KOPT-K1 (cell line): ENCODE data around the gene SOCS7.
"Not testable (repeated sequence)": the region's sequence is repeated elsewhere in the genome, so short reads cannot be mapped to it uniquely, and the experiment has no call there.

Source experiments
- H3K27ac ChIP-seq: fragments of 200-600 bp; sonication (generic); 2 replicates; pipeline ENCODE4 v1.5.1; 2016; ENCODE audit warnings: antibody characterized with exemption, mild to moderate bottlenecking, low read depth, low read length; ENCODE audit not compliant: poor library complexity, severe bottlenecking
- H3K36me3 ChIP-seq: fragments of 200-600 bp; sonication (generic); 2 replicates; pipeline ENCODE4 v1.5.1; 2017; ENCODE audit warnings: antibody characterized with exemption, mild to moderate bottlenecking, low read length, moderate library complexity; ENCODE audit not compliant: insufficient read depth
- H3K9me3 ChIP-seq: fragments of 200-600 bp; sonication (generic); 2 replicates; pipeline ENCODE4 v1.5.1; 2017; ENCODE audit warnings: antibody characterized with exemption, low read length, mild to moderate bottlenecking; ENCODE audit not compliant: insufficient read depth, poor library complexity, severe bottlenecking

Gene SOCS7

DNA sequence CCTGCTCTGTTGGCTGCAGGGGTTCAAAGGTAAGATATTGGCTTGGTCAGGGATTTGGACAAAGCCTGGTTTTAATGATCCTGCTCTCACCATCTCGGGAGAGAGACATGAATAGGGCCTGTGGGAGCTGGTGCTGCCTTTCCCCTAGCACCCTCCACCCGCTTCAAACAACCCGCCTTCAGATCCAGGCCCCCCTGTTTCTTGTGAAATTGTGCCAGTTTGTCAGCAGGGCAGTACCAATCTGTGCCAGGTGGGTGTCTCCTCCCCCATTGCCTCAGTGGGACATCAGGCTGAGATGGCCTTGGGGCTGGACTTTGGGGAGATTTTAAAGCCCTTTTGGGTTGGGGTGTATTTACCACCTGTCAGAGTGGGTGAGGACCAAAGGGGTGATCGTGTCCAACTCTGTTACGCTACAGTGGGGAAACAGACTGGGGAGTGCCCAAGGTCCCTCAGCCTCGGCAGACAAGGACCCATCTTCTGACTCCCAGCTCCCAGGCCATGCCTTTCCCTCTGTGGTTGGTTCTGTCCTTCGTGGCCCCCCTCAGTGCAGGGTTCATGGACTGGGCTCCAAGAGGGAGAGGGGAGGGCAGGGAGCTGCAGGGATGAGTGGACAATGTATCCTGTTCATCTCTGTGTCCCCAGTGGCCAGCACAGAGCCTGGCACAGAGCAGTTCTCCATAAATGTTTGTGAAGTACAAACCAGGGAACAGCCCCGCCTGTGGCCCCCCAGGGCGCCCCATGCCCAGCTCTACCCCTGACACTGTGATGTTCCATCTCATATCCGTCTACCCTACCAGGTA lies 79.9 kb downstream of the SOCS7 start:
- Histone ChIP-seq H3K27ac (peak overlapping the region; percentile 73), H3K36me3 (no peaks in the 10 kb centered on the region), H3K9me3 (no peaks in the 10 kb centered on the region)

DNA sequence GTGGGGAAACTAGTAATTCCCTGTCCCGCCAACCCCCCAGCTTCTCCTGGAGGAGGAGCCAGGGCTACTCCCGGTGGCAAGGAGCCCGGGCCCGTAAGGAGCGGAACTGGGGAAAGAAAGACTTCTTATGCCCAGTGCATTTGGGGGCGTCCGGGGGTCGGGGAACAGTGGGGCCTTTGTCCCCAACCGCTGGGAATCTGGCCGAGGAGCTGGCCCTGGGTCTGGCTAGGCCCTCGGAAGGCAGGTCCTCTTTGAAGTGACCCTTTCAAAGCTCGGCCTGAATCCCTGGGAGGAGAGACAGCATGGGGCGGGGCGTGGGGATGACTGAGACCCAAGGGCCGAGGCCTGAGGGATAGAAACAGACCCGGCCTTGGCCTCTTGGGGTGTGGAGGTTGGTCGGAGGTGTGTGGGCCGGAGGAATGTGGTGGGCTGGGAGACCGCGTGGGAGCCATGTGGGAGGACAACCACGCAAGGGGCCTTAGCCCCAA lies 82.6 kb downstream of the SOCS7 start:
- H3K36me3 ChIP-seq: no peaks in the 10 kb centered on the region
- H3K27ac ChIP-seq: no peak overlapping the region
- no peaks in the 10 kb centered on the region for H3K9me3 ChIP-seq

DNA sequence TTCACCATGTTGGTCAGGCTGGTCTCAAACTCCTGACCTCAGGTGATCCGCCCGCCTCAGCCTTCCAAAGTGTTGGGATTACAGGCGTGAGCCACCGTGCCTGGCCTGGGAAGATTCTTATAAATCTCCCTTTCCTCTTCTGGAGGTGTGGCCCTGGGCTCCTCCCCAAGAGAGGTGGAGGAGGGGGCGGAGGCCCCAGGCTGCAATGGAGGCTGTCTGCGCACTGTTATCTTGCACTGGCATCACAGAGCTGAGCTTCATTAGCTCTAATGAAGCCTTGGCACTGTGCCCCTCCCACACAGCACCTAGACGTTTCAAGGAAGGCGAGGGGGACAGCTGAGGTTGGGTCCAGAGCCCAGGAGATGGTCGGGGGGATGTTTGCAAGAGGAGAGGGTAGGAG lies 84.2 kb downstream of the SOCS7 start:
- Histone ChIP-seq H3K27ac (no peak overlapping the region), H3K36me3 (no peaks in the 10 kb centered on the region; the same call in 1 of the 2 replicates), H3K9me3 (no peaks in the 10 kb centered on the region)

DNA sequence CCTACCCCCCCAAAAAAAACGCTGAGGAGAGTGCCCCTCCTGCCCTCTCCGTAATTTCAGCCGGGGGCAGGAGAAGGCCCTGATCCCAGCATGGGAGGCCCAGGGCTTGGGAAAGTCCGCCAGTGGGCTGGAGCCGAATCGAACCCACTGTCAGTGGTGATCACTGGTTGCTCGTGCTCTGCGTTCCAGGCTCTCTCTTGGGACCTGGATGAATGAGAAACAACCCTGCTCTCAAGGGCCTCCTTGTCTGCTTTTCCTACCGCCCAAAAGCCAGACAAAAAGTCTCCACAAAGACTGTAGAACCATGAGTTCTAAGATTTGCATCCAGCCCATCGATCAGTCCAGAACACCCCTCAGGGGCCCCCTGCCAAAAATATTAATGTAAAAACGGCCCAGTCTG lies 84.7 kb downstream of the SOCS7 start:
- H3K36me3 ChIP-seq: no peaks in the 10 kb centered on the region; the same call in 1 of the 2 replicates
- no peak overlapping the region for H3K27ac ChIP-seq
- H3K9me3 ChIP-seq: no peaks in the 10 kb centered on the region

DNA sequence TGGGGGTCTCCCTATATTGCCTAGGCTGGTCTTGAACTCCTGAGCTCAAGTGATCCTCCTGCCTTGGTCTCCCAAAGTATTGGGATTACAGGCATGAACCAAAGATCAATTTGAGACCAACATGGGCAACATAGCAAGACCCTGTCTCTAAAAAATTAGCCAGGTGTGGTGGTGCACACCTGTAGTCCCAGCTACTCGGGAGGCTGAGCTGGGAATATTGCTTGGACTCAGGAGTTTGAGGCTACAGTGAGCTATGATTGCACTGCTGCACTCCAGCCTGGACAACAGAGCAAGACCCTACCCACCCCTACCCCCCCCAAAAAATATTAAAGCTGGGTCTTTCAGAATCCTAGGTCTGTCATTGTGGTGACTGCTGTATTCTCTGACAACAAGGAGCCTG lies 85.7 kb downstream of the SOCS7 start:
- H3K27ac ChIP-seq, H3K36me3 ChIP-seq, H3K9me3 ChIP-seq: not testable (repeated sequence)

DNA sequence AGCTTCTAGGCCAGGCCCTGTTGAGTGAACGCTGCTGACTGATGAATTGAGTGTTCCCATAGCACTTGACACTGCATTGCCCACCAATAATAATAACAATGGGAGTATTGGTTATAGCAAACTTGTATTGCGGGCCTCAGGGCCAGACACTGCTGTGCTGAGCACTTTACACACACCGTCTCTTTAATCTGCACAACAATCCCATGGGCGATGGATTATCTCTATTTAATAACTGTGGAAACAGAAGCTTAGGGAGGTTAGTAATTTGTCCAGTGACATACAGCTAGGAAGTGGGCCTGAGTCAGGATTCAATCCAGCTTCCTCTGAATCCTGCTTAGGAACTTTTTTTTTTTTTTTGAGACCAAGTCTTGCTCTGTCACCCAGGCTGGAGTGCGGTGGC lies 87.8 kb downstream of the SOCS7 start:
- Histone ChIP-seq H3K36me3 (no peaks in the 10 kb centered on the region; the same call in 1 of the 2 replicates), H3K9me3 (no peaks in the 10 kb centered on the region), H3K27ac (no peak overlapping the region)

DNA sequence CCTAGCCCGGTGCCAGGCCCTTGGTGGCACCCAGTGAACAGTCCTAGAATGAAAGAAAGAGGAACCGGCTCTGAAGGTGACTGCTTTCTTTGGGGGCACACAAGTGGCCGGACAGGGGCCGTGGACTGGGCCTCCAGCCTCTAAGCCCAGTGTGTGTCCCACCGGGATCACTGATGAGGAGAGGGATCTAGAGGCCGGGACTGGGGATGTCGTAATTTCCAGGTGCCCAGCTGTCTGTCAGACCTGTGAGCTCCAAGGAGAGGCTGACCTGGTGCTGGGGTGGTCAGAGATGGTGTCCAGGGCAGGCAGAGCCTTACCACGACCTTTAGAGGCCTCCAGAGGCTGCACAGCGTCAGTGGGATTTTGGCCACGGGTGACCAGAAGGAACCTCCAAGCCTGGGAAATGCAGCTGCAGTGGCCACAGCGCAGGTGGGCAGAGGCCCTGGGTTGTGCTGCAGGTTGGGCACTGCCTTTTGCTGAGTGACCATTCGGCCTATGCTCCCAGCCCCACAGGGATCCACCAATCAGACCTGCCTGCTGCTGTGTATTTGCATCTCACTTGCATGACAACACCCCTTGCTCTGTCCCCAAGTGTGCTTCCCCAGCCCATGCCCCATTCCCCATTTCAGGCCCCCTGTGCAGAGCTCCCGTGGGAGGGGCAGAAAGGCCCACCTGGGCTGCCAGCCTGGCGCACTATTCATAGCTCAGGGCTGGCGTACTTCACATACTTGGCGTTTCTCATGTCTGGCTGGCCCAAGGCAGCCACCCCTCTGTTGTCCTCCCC lies 89.2 kb downstream of the SOCS7 start:
- H3K27ac ChIP-seq: no peak overlapping the region
- H3K9me3 ChIP-seq: no peaks in the 10 kb centered on the region
- no peaks in the 10 kb centered on the region; the same call in 1 of the 2 replicates for H3K36me3 ChIP-seq

DNA sequence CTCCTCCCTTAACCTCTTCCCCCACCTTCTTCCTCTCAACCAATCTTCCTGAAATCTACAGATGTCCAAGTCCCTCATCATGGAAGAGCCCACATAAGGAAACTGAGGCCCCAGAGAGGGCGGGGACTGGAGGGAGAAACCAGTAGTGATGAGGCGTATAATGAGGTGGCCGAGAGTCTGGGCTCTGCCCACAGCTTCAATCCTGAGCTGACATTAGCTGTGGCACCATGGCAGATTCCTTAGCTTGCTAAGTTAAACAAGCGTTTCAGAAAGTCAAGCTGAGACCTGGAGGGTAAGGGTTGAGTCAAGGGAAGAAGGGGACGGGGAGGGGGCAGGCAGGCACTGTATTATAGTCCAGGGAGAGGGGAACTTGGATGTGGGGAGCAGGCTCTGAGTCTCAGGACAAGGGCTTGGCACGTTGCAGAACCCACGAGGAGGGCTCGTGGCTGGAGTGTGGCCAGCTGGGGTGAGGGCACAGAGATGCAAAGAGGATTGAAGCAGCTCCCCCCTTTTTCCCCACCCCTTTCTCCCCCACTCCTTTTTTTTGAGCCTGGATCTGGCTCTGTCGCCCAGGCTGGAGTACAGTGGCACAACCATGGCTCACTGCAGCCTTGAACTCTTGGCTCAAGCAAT lies 89.9 kb downstream of the SOCS7 start:
- H3K9me3 ChIP-seq: no peaks in the 10 kb centered on the region
- H3K27ac ChIP-seq: no peak overlapping the region
- H3K36me3 ChIP-seq: no peaks in the 10 kb centered on the region; the same call in 1 of the 2 replicates

DNA sequence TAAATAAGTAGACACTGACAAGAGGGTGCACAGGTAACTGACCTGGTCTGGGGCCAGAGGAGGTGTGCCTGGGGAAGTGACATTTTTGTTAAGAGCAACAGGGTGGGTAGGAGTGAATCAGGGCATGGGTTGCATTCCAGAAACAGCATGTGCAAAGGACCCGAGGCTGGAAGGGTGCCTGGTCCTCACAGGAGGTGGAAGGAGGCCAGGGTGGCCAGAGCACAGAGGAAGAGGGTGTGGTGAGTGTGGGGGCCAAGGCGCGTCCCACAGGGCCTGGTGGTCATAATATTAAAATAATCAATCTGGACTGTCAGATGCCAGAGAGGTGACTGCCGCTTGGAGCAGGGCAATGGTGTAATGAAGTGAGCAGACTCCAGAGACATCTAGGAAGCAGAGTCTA lies 90.9 kb downstream of the SOCS7 start:
- Histone ChIP-seq H3K27ac (no peak overlapping the region), H3K9me3 (no peaks in the 10 kb centered on the region), H3K36me3 (no peaks in the 10 kb centered on the region; the same call in 1 of the 2 replicates)

DNA sequence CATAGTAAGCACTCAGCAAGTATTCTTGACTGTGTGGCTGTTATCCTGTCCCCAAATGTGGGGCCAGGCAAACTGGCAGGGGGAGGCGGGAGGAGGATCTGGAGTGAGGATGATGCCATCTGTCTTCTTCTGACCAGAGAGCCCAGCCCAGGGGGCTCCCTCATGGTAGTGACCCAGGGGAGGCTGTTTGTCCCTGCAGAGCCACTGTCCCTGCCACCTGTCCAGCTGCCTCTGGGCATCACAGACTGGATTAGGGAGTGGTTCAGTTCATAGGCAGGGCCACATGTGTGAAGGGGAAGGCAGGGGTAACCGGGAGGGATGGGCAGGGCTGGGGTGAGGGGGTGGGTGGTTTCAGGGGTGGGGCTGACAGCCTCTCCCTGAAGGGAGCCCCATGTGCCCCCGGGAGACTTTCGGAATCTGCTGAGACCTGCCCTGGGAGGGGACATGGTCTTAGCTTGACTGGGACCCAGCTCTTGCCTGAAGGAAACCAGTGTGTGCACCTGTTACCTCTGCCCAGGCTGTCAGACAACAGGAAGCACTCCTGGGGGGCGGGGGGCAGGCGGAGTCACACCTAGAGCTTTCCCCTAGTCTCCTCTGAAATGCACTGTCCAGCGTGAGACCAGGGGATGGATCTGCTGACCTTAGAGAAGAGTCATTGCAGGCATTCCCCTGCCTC lies 91.8 kb downstream of the SOCS7 start:
- H3K27ac ChIP-seq: no peak overlapping the region

DNA sequence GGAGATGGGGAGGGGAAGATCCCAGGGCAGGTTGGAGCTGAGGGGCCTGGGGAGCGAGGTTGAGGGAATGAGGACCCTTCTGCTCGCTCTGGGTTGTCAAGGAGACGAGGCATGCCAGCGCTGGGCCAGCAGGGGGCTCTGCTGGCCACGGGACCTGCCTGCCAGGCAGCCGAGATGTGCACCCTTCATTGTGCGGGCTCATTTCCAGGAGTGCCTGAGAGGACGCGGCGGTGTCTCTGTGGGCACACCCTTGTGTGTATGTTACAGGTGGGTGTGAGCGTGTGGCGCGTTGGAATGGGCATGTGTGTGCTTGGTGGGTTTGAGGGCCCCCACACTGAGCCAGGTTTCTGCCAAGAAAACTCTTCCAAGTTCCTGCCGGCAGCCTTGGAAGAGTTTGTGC lies 92.5 kb downstream of the SOCS7 start:
- H3K27ac ChIP-seq: no peak overlapping the region
- H3K36me3 ChIP-seq: no peaks in the 10 kb centered on the region; the same call in 1 of the 2 replicates

More for the DNA sequence above, 91.8 kb downstream of the SOCS7 start:
- Histone ChIP-seq H3K36me3 (no peaks in the 10 kb centered on the region; the same call in 1 of the 2 replicates), H3K9me3 (no peaks in the 10 kb centered on the region)

DNA sequence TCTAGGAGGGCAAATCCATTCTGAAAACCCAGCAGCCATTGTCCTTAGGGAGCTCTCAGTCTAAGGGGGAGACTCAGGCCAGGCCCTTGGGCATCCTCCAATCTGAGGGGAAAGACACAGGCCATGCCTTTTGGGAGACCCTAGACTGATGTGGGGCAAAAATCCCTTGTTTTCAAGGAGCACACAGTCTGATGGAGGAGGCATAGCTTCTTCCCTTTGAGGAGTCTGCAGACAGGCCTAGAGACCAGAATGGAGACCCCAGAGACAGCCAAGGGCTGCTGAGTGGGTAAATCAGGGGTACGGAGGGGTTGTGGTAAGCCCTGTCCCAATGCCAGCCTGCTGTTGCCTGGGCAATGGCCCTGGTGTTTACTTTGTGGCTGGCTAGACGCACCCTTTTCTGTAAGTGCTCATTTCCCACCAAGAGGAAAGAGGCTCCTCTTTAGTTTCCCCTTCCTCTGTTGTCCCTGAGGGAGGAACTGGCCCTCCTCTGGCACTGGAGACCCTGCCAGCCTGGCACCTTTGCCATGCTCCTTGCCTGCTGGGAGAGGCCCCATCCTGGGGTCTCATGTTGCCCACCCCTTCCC lies 96.0 kb downstream of the SOCS7 start:
- H3K9me3 ChIP-seq: no peaks in the 10 kb centered on the region
- H3K36me3 ChIP-seq: no peaks in the 10 kb centered on the region
- no peak overlapping the region for H3K27ac ChIP-seq

More for the DNA sequence above, 92.5 kb downstream of the SOCS7 start:
- H3K9me3 ChIP-seq: no peaks in the 10 kb centered on the region

DNA sequence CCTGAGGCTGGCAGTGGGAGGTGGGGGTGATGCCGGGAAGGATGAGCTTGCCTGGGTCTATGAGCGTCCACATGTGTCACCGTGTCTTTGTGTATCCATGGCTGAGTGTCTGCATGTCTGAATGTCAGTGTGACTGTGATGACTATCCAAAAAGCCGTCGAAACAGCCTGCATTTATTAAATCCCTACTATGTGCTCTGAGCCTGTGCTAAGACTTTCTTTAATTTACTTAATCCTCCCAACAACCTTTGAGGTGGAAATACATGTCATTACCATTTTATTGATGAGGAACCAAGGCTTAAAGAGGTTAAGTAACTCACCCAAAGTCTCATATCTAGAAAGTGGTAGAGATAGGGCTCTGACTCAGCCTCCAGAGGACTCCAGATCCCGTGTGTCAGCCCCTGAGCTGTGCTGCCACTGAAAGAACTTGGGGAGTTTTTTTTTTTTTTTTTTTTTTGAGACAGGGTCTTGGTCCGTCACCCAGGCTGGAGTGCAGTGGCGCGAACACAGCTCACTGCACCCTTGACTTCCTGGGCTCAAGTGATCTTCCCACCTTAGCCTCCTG lies 96.6 kb downstream of the SOCS7 start:
- Histone ChIP-seq H3K36me3 (no peaks in the 10 kb centered on the region), H3K9me3 (no peaks in the 10 kb centered on the region), H3K27ac (no peak overlapping the region)

DNA sequence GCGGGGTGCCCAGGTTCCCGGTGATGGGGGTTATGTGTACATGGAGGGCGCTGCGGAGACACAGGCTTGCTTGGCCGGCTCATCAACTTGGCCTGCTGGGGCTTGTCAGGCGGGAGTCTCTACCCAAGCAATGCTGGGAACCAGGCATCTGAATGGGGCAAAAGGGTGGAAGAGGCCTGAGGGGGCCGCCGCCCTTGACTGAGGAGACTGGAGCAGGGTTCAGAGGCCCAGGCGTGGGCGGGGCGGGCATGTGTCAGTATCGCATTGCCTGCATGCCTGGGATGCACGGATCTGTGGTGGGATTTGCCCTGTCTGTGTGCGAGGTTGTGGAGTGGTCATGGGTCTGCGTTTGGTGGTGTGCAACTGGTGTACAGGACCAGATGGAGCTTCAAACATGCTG lies 97.7 kb downstream of the SOCS7 start:
- Histone ChIP-seq H3K36me3 (no peaks in the 10 kb centered on the region), H3K27ac (no peak overlapping the region), H3K9me3 (no peaks in the 10 kb centered on the region)
